Muscle layer of duodenum (tissue), 2 donors: ENCODE measurements around the gene CAD.
"Not testable (repeated sequence)": the region's sequence is repeated elsewhere in the genome, so short reads cannot be mapped to it uniquely, and the experiment has no call there.

Experiments used
- H3K27ac ChIP-seq: one replicate; pipeline ENCODE4 v1.7.0; 2013; ENCODE audit warnings: mild to moderate bottlenecking, low read length
- H3K27me3 ChIP-seq: one replicate; pipeline ENCODE4 v1.7.0; 2013; ENCODE audit warnings: low read depth, mild to moderate bottlenecking, control low read depth, low read length
- H3K36me3 ChIP-seq, 2 donors: one replicate each; pipeline ENCODE4 v1.7.0; 2013; ENCODE audit warnings: low read length in 2 of 2, control low read depth in 1 of 2, mild to moderate bottlenecking in 1 of 2; ENCODE audit not compliant: insufficient read depth in 2 of 2, control insufficient read depth in 1 of 2
- H3K4me1 ChIP-seq, 2 donors: one replicate each; pipeline ENCODE4 v1.7.0; 2013; ENCODE audit warnings: low read length in 2 of 2, mild to moderate bottlenecking in 2 of 2, control low read depth in 1 of 2, moderate library complexity in 1 of 2; ENCODE audit not compliant: insufficient read depth in 2 of 2, control insufficient read depth in 1 of 2
- H3K4me3 ChIP-seq, 2 donors: one replicate each; pipeline ENCODE4 v1.7.0; 2013; ENCODE audit warnings: low read length in 2 of 2, low read depth in 1 of 2, mild to moderate bottlenecking in 1 of 2
- H3K9me3 ChIP-seq, 2 donors: one replicate each; pipeline ENCODE4 v1.7.0; 2013; ENCODE audit warnings: low read length in 2 of 2, control low read depth in 1 of 2, mild to moderate bottlenecking in 1 of 2; ENCODE audit not compliant: control insufficient read depth in 1 of 2
- donor health status: healthy.

CAD gene

GRCh38 chr2:27272537-27273522, 55.7 kb downstream of the CAD start:
- H3K27ac ChIP-seq, H3K4me3 ChIP-seq, H3K36me3 ChIP-seq, H3K27me3 ChIP-seq, H3K9me3 ChIP-seq, H3K4me1 ChIP-seq: not testable (repeated sequence)

GRCh38 chr2:27275211-27276150, 58.3 kb downstream of the CAD start, which contains the start of gene DNAJC5G:
DNAJC5G (plus strand) TSS chr2:27275433; CDS start chr2:27276729, 1,296 bp downstream.
- no peaks in the 10 kb centered on the region for H3K9me3 ChIP-seq
- H3K27me3 ChIP-seq: no peaks in the 10 kb centered on the region
- no peak within 1 kb of the TSS for H3K4me3 ChIP-seq
- no peaks in the 10 kb centered on the region for H3K36me3 ChIP-seq
- no peak within 1 kb of the TSS for H3K27ac ChIP-seq
- no peaks in the 10 kb centered on the region for H3K4me1 ChIP-seq

- H3K36me3 ChIP-seq: no peaks in the 10 kb centered on the region
- H3K4me3 ChIP-seq: no peak overlapping the region
- no peaks in the 10 kb centered on the region for H3K9me3 ChIP-seq
- no peak overlapping the region for H3K27ac ChIP-seq
- no peaks in the 10 kb centered on the region for H3K4me1 ChIP-seq
- H3K27me3 ChIP-seq: peaks cover 3% of the 10 kb centered on the region
These were observed 60.8 kb downstream of the CAD start for GRCh38 chr2:27278010-27278409.

GRCh38 chr2:27280826-27281225, 63.7 kb downstream of the CAD start:
- H3K4me3 ChIP-seq: no peak overlapping the region
- peaks cover 3% of the 10 kb centered on the region for H3K27me3 ChIP-seq
- no peaks in the 10 kb centered on the region for H3K4me1 ChIP-seq
- H3K36me3 ChIP-seq: no peaks in the 10 kb centered on the region
- H3K9me3 ChIP-seq: no peaks in the 10 kb centered on the region
- no peak overlapping the region for H3K27ac ChIP-seq

- no peak overlapping the region for H3K27ac ChIP-seq
- H3K4me3 ChIP-seq: no peak overlapping the region
- H3K9me3 ChIP-seq: no peaks in the 10 kb centered on the region
- H3K27me3 ChIP-seq: peaks cover 3% of the 10 kb centered on the region
- no peaks in the 10 kb centered on the region for H3K36me3 ChIP-seq
- H3K4me1 ChIP-seq: no peaks in the 10 kb centered on the region
These were observed 64.3 kb downstream of the CAD start for GRCh38 chr2:27281442-27281841.

- H3K9me3 ChIP-seq: no peaks in the 10 kb centered on the region
- no peaks in the 10 kb centered on the region for H3K4me1 ChIP-seq
- H3K27ac ChIP-seq: no peak within 1 kb of the TSS
- peaks cover 3% of the 10 kb centered on the region for H3K27me3 ChIP-seq
- H3K36me3 ChIP-seq: no peaks in the 10 kb centered on the region
- no peak within 1 kb of the TSS for H3K4me3 ChIP-seq
These were observed 64.8 kb downstream of the CAD start, which contains the start of gene TRIM54 for GRCh38 chr2:27281855-27282559. TRIM54 (plus strand) TSS chr2:27282429; CDS start chr2:27282732, 303 bp downstream.

GRCh38 chr2:27282892-27283291, 65.7 kb downstream of the CAD start:
- peaks cover 3% of the 10 kb centered on the region for H3K27me3 ChIP-seq
- no peaks in the 10 kb centered on the region for H3K36me3 ChIP-seq
- no peaks in the 10 kb centered on the region for H3K4me1 ChIP-seq
- H3K9me3 ChIP-seq: no peaks in the 10 kb centered on the region
- no peak overlapping the region for H3K4me3 ChIP-seq
- no peak overlapping the region for H3K27ac ChIP-seq

- Histone ChIP-seq H3K36me3 (no peaks in the 10 kb centered on the region), H3K9me3 (no peaks in the 10 kb centered on the region), H3K4me3 (no peak overlapping the region), H3K27me3 (peaks cover 3% of the 10 kb centered on the region), H3K4me1 (no peaks in the 10 kb centered on the region), H3K27ac (no peak overlapping the region)
These were observed 67.8 kb downstream of the CAD start for GRCh38 chr2:27284996-27285395.

- Histone ChIP-seq H3K4me1 (no peaks in the 10 kb centered on the region), H3K36me3 (no peaks in the 10 kb centered on the region)
These were observed 68.3 kb downstream of the CAD start for GRCh38 chr2:27285481-27285880.

GRCh38 chr2:27288610-27289009, 71.4 kb downstream of the CAD start:
- no peaks in the 10 kb centered on the region for H3K36me3 ChIP-seq

More at GRCh38 chr2:27285481-27285880, 68.3 kb downstream of the CAD start:
- H3K27ac ChIP-seq: no peak overlapping the region
- peaks cover 3% of the 10 kb centered on the region for H3K27me3 ChIP-seq
- no peaks in the 10 kb centered on the region for H3K9me3 ChIP-seq
- no peak overlapping the region for H3K4me3 ChIP-seq

More at GRCh38 chr2:27288610-27289009, 71.4 kb downstream of the CAD start:
- H3K27me3 ChIP-seq: no peaks in the 10 kb centered on the region
- no peak overlapping the region for H3K4me3 ChIP-seq
- no peak overlapping the region for H3K27ac ChIP-seq
- no peaks in the 10 kb centered on the region for H3K9me3 ChIP-seq
- no peaks in the 10 kb centered on the region for H3K4me1 ChIP-seq
